HG03565 (cell line): ENCODE results near the gene PDSS1.
"Not testable (repeated sequence)": the region's sequence is repeated elsewhere in the genome, so short reads cannot be mapped to it uniquely, and the experiment has no call there.

Experiments used
- ATAC-seq: cut with Tn5 transposase; IDR thresholded peaks from one replicate; pipeline ENCODE4 v1.9.1; 2021; ENCODE audit warnings: mild to moderate bottlenecking, moderate library complexity; ENCODE audit not compliant: unreplicated experiment

The PDSS1 gene

DNA sequence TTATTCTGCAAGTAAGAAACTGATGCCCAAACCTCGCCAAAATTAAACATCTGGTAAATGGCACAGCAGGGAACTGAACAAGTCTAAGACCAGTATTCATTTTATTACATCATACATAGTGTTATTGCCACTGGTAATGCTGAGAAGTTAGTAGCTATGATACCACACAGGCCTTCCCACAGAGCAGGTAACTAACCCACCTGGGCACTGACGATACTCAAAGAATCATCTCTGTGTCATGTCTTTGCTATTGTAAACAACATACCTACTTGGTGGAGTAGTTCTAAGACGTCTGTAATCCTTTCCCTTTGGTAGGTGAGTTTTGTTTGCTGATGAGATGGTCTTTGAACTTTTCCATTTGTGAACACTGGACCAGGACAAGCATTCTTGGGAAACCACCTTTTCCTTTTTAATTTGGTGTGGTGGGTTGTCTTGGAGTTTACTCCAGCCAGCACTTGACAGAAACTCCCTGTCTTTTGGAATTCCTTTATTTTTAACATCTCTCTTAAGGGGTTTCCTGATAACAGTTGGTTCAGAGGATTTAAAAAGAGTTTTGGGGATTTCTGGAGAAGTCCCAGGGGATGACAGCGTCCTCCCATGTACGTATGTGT, 40.9 kb downstream of the PDSS1 start:
- ATAC-seq = no peak

DNA sequence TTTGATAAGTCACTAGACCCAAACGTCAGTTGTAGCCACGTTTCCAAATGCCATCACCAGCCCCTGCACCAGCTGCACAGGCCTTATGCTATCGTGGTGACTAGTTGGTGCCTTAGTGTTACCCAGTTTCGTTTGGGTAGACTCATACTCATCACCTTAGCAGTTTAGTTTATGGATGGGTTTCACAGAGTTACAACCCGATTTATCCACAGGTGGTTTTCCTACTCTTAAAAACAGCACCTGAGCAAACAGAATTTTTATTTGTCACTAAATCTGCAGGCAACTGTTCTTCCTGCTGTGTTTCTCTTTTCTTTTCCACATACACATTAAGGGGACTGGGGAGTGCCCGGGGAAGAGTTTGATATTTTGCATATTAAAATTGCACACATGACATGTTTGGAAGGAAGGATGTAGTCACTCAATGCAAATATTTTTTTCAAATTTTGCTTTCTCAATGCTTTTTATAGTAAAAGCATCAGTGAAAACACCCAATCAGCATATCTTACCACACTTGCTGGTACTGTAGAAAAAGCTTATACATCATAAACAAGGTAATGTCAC, 41.6 kb downstream of the PDSS1 start:
- peak; percentile 25 for ATAC-seq

DNA sequence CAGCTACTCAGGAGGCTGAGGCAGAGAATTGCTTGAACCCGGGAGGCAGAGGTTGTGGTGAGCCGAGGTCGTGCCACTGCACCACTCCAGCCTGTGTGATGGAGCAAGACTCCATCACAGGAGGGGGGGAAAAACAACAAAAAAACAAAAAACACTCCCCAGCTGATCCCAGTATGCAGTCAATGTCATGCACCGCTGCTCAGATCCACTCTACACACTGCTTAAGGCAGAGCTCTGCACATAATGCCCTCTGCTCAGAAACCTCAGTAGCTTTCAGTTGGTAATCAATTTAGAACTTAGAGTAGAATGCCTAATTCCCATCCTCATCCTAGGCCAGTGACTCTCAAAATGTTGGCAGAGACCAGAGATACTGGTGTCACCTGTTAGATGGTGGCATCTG, 43.9 kb downstream of the PDSS1 start:
- no peak for ATAC-seq

DNA sequence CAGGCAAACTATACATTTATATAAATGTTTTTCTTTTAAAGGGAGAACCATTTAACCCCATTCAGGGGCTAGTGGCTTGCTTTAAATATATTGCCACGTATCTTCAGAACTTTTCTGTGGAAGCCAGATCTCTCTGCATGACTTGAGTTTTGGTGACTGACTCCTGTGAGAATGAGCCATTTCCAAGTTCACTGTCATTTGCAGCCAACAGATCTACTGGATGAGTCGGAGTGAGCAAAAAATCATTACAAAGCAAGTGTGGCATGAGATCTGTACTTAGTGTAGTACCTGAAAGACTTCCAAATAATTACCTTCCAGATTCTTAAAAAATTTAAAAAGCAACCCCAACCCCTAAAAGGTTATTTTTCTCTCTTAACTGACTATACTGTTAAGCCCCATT, 45.6 kb downstream of the PDSS1 start:
- no peak for ATAC-seq

DNA sequence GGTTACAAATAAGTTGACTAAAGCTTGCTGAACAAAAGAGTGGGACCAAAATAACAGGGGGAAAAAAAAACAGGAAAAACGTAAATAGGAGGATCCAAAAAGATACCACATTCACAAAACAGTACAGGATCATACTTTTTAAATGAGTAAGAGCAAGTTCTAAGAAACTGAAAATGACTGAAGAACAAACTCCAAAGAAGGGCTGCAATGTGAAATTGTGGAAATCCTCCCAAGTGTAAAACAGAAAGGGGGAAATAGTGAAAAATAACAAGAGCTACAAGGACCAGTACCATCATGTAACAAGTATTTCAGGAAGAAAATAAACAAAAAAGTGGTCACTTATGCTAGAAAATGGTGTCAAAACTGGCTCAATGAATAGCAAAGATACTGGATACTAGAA, 46.3 kb downstream of the PDSS1 start:
- ATAC-seq = no peak

DNA sequence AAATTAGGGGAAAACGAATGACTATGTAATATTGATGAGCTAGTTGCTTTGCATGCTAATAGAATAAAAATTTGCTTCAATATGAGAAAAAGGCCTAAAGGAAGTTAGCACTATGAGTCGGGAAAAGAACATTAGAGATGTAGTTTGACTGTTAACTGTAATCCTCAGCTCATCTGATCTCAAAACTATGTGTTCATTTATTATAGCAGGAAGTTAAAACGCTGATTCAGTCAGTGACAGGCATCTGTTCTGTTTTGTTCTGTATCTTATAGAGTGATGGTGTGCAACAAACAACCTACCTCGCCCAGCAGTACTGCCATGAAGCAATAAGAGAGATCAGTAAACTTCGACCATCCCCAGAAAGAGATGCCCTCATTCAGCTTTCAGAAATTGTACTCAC, 48.6 kb downstream of the PDSS1 start:
- ATAC-seq = no peak

DNA sequence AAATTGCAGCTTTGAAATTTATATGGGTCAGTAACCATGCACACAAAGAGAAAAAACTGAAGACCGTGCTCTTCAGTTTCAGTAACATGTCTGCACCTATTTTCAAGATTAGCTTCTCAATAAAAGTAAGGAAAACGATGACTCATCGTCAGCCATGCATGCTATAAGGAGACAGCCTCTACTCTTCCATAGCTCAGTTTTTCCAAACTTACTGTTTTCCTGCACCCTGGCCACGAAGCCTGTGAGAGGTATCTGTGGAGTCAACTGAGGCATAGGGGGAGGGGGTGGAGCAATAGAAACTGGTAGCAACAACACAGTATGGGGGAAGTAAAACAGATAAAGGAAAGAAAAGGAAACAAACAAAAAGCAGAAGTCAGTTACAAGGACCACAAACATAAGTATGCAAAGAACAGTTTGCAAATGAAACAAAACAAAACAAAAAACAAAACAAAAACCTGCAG, 58.0 kb downstream of the PDSS1 start:
- ATAC-seq = peak; percentile 83

DNA sequence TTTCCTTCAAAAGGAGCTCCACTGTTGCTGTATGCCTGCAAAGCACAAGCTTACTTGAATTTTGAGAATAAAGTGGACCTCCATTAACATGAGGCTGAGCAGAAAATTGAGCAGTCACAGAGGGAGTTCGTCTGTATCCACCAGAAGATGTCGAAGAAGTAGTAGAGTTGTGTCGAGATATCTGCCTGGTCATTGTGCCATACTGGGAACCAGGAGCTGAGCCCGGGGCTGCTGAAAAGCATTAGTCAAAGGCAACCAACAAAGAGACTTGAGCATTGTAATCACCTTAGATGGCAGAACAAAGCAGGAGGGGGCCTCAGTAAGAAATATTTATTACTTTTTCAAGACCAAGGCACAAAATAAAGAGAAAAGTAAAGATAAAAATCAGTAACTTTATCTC, 61.5 kb downstream of the PDSS1 start:
- no peak for ATAC-seq

DNA sequence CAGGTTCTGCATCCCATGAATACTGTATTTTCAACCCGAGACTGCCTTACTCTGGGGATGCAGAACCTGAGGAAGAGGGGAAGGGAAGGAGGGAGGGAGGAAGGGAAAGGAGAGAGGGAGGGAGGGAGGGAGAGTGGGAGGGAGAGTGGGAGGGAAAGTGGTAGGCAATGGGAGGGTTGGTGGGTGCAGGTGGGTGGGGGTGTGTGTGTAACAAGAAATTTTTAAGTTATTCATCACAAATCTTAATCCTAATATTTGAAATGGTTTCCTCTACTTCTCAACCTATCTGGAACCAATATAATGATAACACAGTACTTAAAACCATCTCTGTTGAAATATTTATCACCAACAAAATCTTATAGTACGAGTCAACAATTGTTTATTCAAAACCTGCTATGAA, 68.0 kb downstream of the PDSS1 start:
- ATAC-seq = no peak

DNA sequence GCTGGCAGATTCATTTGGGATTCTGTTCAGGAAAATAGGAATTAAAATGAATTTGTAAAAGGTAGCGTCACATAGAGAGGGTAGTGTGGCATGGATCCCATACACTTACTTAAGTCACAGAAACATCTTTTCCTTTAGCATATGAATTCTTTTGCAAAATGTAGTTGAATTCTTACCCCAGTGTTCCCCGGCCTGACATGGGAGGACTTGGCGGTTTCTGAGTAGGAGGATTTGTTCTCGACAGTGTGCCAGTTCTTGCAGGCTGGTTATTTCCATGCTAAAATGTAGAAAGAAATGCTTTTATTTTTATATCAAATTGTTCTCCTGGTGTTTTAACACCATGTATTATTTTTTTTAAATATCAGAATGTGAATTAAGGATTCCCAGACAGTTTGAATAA, 72.6 kb downstream of the PDSS1 start:
- no peak for ATAC-seq

DNA sequence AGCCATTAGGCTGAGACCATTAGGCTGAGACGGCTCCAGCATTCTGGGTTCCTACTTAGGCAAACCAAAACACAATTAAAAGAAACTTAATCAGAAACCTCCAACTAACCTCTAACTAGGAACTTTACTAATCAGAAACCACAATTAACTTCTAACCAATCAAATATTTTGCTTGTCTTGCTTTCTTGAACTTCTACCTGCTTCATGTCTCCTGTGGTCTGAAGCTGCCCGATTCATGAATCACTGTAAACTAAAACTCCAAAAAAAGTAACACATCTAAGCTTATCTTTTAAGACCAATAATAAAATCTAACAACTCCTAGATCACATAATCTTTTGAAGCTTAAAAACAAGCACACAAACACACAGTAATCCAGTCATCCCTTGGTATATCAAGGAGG, 76.1 kb downstream of the PDSS1 start:
- ATAC-seq = no peak

DNA sequence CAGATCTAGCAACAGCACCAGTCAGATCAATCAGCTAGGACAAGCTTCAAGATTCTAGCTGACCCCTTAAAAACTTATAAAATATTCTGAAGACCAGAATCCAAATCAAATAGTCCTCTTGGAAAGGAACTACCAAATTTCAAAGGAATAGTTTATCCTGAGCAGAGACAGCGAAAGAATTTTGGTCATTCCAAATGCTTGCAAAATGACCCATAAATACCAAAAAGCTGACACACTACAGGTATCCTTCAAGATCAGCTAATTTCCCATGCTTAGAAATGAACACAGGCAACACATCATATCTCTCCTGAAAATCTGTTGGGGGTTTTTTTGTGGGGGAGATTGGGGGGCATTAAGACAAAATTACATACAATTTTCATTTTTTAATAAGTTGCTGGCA, 78.8 kb downstream of the PDSS1 start:
- ATAC-seq = no peak

DNA sequence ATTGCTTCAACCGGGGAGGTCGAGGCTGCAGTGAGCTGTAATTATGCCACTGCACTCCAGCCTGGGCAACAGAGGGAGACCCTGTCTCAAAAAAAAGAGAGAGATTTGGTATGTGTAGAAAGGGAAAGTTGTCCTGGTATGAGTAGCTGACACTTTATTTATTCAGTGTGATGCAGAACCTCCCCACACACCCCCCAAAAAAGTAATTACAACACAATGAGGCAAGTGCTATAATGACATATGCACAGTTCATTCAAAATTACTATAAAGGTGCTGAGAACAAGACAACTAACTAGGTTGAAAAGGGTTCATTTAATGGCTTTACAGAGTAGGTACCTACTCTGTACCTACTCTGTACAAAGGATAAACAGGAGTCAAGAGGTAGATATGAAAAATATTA, 80.2 kb downstream of the PDSS1 start:
- ATAC-seq = no peak

DNA sequence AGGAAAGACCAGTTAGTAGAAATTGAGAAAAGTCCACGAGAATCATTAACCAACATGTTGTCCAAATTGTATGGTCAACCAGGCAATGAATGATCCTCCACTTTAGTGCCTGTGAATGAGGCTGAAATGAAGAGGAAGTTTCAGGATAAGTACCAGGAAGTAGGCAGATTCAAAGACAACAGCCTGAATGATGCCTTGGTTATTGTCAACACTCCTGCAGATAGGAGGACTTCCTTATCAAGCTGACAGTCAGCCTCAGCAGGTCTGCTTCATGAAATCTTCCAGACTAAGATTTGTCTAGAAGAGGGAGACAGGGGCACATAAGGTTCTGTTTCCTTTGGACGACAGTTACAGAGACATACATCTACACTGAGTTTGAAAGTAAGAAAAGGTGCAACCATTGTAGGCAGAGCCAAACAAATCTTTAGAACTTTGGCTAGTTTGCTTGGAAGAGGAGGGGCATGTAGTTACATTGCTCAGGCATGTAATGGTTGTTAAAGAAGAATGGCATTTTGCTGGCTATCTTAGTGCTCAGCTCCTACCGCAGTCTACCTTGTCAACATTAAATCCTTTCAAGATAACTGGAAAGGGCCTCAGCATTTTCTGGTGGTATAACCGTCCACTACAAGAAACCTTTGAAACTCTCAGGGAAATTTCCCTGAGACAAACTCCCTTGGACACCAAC, 81.8 kb downstream of the PDSS1 start:
- ATAC-seq = no peak

DNA sequence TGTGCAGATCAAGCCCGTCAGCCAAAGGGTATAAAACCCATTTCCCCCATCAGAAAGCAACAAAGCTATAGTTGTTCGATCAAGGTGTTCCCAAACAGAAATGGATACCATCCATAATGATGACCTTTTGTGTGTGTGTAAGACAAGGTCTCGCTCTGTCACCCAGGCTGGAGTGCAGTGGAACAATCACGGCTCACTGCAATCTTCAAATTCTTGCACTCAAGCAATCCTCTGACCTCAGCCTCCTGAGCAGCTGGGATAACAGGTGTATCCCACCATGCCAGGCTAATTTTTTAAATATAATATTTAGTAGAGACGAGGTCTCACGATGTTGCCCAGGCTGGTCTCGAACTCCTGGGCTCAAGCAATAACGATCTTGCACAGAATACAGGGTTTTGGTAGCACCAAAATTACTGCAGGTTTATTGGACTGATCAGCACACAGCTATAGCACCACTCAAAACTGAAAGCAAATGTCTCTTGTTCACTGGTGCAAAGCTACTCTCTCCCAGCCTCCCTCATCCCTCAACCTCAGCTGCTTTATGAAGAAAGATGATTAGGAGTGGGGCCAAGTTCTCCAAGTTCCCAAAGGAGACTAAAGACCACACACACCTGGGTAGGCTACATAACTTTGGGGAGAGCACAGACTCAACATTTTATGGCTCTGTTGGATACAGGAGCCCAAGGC, 82.7 kb downstream of the PDSS1 start:
- no peak for ATAC-seq

DNA sequence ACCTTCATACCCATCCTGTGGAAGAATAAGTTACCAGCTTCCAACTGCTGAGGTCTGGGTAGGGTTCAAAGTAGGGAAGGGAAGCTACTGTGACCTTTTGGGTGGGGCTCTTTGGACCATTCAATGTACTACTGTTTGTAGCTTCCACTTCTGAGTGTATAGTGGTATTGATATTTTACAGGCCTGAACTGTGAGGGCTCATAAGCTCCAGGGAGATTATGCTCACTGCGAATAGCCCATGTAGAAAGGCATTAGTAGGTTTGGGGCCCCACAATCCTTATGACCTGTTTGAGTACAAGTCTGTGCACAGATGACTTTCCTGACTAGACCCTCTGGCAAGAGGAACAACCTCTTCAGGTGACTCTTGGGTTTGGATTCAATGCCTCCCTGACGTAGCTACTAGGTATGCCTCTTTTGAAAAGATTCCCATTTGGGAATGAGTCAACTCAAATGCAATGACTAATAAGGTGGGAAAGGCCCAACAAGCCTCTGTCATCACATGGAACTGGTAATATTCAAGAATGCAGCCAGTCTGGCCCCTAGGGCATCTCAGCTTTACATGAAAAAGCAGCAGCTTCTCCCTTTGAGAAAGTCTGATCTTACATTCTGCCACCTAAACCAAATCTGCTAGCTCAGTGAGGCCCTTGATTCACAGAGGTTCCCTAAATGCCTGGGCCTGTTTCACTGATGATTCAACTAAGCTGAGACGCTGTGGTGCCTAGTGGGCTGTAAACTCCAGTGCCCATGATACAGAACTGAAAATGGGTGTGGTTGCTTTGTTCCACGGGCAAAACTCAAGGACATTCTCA, 83.5 kb downstream of the PDSS1 start:
- peak; percentile 53 for ATAC-seq

DNA sequence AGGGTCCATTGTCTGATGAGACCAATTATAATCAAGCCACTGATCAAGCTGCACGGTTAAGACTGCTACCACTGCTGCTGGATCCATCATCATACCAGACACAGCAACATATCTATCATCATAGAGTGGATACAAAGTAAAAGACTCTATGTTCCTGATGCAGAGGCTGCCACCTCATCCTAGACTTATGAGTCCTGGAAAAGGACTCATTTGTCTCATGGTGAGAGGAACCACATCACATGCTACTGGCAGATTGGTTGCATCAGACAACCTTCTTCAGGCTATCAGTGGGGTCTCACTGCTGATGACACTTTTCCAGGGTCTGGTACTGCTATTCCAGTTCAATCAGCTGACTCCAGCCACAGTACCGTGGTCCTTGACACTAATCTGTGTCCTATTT, 84.3 kb downstream of the PDSS1 start:
- no peak for ATAC-seq

DNA sequence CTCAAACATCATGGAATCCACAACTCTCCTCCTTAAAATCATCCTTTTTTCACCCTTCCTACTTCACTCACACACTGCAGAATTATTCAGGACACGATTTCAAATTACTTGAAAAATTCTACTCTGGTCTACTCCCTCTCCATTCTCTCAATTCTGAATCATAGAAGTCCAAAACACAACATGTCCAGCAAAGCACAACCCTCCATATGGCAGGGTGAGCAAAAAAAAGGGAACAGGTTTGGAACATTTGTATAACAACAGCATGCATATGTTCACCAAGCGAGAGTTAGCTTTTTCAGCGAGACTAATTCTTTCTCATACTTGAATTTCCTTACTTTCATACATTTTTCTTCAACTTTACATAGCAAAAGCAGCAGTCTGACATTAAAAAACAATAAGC, 89.9 kb downstream of the PDSS1 start:
- ATAC-seq = no peak

DNA sequence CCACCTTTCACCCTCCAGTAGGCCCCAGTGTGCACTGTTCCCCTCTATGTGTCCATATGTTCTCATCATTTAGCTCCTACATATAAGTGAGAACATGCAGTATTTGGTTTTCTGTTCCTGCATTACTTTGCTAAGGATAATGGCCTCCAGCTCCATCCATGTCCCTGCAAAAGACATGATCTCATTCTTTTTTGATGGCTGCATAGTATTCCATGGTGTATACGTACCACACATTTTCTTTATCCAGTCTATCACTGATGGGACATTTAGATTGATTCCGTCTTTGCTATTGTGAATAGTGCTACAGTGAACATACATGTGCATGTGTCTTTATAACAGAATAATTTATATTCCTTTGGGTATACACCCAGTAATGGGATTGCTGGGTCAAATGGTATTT, 92.3 kb downstream of the PDSS1 start:
- not testable (repeated sequence) for ATAC-seq

DNA sequence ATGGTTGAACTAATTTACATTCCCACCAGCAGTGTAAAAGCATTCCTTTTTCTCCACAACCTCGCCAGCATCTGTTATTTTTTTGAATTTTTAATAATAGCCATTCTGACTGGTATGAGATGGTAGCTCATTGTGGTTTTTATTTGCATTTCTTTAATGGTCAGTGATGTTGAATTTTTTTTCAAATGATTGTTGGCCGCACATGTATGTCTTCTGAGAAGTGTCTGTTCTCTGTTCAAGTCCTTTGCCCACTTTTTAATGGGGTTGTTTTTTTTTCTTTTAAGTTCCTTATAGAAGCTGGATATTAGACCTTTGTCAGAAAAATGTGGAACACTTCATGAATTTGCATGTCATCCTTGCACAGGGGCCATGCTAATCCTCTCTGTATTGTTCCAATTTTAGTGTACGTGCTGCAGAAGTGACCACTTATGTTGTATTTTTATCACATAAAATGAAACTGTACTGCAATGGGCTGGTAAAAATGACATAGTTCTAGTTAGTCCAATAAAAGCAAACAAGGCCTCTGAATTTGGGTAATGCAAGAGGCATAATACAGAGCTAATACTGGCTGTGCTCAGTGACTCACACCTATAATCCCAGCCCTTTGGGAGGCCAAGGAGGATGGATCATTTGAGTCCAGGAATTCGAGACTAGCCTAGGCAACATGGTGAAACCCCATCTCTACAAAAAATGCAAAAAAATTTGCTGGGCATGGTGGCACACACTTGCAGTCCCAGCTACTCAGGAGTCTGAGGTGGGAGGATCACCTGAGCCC, 92.9 kb downstream of the PDSS1 start:
- ATAC-seq = no peak
